Kidney tubule cell (primary cell): Measurements from ENCODE around the gene ABCC2.

Source experiments
- DNase-seq: peaks from one replicate; pipeline ENCODE4 v3.0.0-alpha.2; 2018; ENCODE audit warnings: low spot score

ABCC2 gene

GRCh38 chr10:99770408-99771045 is 11.9 kb upstream of the ABCC2 start:
- DNase-seq: no peak

- peak; percentile 88 for DNase-seq
Measured at GRCh38 chr10:99775850-99776249, 6.6 kb upstream of the ABCC2 start.

- DNase-seq: peak; percentile 29
Measured at GRCh38 chr10:99777918-99778714, 4.3 kb upstream of the ABCC2 start.

- peak; percentile 72 for DNase-seq
Measured at GRCh38 chr10:99779335-99779734, 3.1 kb upstream of the ABCC2 start.

GRCh38 chr10:99781734-99782429 is 558 bp upstream of the ABCC2 start:
- DNase-seq: no peak

GRCh38 chr10:99784016-99784726 is 1.7 kb downstream of the ABCC2 start:
- peak; percentile 62 for DNase-seq

- DNase-seq: peak; percentile 31
Measured at GRCh38 chr10:99784727-99785441, 2.4 kb downstream of the ABCC2 start.

GRCh38 chr10:99785646-99786045 is 3.2 kb downstream of the ABCC2 start:
- peak; percentile 83 for DNase-seq

- no peak for DNase-seq
Measured at GRCh38 chr10:99787311-99787710, 4.9 kb downstream of the ABCC2 start.

- DNase-seq: no peak
Measured at GRCh38 chr10:99787782-99788445, 5.5 kb downstream of the ABCC2 start.

- DNase-seq: peak; percentile 57
Measured at GRCh38 chr10:99788598-99789256, 6.3 kb downstream of the ABCC2 start.

- DNase-seq: no peak
Measured at GRCh38 chr10:99791831-99792230, 9.4 kb downstream of the ABCC2 start.

GRCh38 chr10:99793819-99794218 is 11.4 kb downstream of the ABCC2 start:
- DNase-seq: no peak

GRCh38 chr10:99796928-99797327 is 14.5 kb downstream of the ABCC2 start:
- DNase-seq: no peak

GRCh38 chr10:99798031-99798430 is 15.6 kb downstream of the ABCC2 start:
- no peak for DNase-seq

GRCh38 chr10:99798920-99799319 is 16.5 kb downstream of the ABCC2 start:
- DNase-seq: no peak

- DNase-seq: no peak
Measured at GRCh38 chr10:99799613-99800012, 17.2 kb downstream of the ABCC2 start.

GRCh38 chr10:99804471-99804870 is 22.0 kb downstream of the ABCC2 start:
- DNase-seq: no peak

- DNase-seq: no peak
Measured at GRCh38 chr10:99805190-99805589, 22.8 kb downstream of the ABCC2 start.

- no peak for DNase-seq
Measured at GRCh38 chr10:99806091-99806490, 23.7 kb downstream of the ABCC2 start.

- DNase-seq: no peak
Measured at GRCh38 chr10:99807786-99808185, 25.3 kb downstream of the ABCC2 start.
